PC-3 (cell line): Measurements from ENCODE around the gene SP8. TPM values are rescaled to one million over a fixed set of nuclear protein-coding genes. Genes with fewer than 3 reads are reported as not detected.

Experiments used
- ATAC-seq: fragments of 200-7000 bp; cut with Tn5 transposase; 2 replicates; pipeline ENCODE4 v1.9.1; 2020; ENCODE audit warnings: mild to moderate bottlenecking, moderate library complexity
- BruUV-seq: library from RNA; stranded (reverse); fragments of 400-500 nt; replicated peaks from 2 replicates; lab custom pipeline; 2021; lab: Mats Ljungman, UMichigan
- CTCF ChIA-PET: fragments of 300-600 bp; sonication (Branson Sonifier 250); formaldehyde crosslinking; loops from one replicate; lab custom pipeline; 2022; ENCODE audit warnings: antibody characterized with exemption; lab: Charles Lee
- POLR2A ChIA-PET: fragments of 300-600 bp; sonication (Branson Sonifier 250); formaldehyde crosslinking; loops from one replicate; lab custom pipeline; 2022; ENCODE audit warnings: antibody characterized with exemption; ENCODE audit not compliant: unreplicated experiment; lab: Charles Lee
- DNase-seq: peaks from one replicate; pipeline ENCODE4 v3.0.0-alpha.2; 2015
- H2AFZ ChIP-seq: fragments of 300-600 bp; sonication (generic); 2 replicates; pipeline ENCODE4 v1.6.0; 2016; ENCODE audit warnings: antibody characterized with exemption, low read length
- H3F3A ChIP-seq: fragments of 300-600 bp; sonication (generic); one replicate; pipeline ENCODE4 v1.6.0; 2017; ENCODE audit warnings: antibody characterized with exemption, low read length, control low read depth, mild to moderate bottlenecking; ENCODE audit not compliant: unreplicated experiment
- H3K27ac ChIP-seq: fragments of 300-600 bp; sonication (generic); 2 replicates; pipeline ENCODE4 v1.5.1; 2016; ENCODE audit warnings: mild to moderate bottlenecking, low read length
- H3K27me3 ChIP-seq: fragments of 300-600 bp; sonication (generic); 2 replicates; pipeline ENCODE4 v1.6.1; 2016; ENCODE audit warnings: low read length, mixed read lengths
- H3K36me3 ChIP-seq: fragments of 300-600 bp; sonication (generic); 2 replicates; pipeline ENCODE4 v1.6.1; 2016; ENCODE audit warnings: low read depth, mixed run types, low read length, mixed read lengths
- H3K4me1 ChIP-seq: fragments of 300-600 bp; sonication (generic); 2 replicates; pipeline ENCODE4 v1.5.1; 2016; ENCODE audit warnings: low read length; ENCODE audit not compliant: insufficient read depth
- H3K4me2 ChIP-seq: fragments of 300-600 bp; sonication (generic); 2 replicates; pipeline ENCODE4 v1.6.0; 2016; ENCODE audit warnings: low read length
- H3K4me3 ChIP-seq: fragments of 300-600 bp; sonication (generic); 2 replicates; pipeline ENCODE4 v1.5.1; 2016; ENCODE audit warnings: mild to moderate bottlenecking, low read length, mixed read lengths
- H3K79me2 ChIP-seq: fragments of 300-600 bp; sonication (generic); 2 replicates; pipeline ENCODE4 v1.6.1; 2017; ENCODE audit warnings: low read length, mixed read lengths
- H3K9ac ChIP-seq: fragments of 300-600 bp; sonication (generic); 2 replicates; pipeline ENCODE4 v1.6.0; 2016; ENCODE audit warnings: mild to moderate bottlenecking, low read length
- H3K9me2 ChIP-seq: fragments of 300-600 bp; sonication (generic); replicated peaks from 2 replicates; pipeline ENCODE4 v1.6.1; 2016; ENCODE audit warnings: mixed run types, low read length, mixed read lengths
- H3K9me3 ChIP-seq: fragments of 300-600 bp; sonication (generic); 2 replicates; pipeline ENCODE4 v1.6.1; 2016; ENCODE audit warnings: low read length, mixed read lengths
- H4K20me1 ChIP-seq: fragments of 300-600 bp; sonication (generic); 2 replicates; pipeline ENCODE4 v1.6.1; 2016; ENCODE audit warnings: low read length, mixed read lengths
- EZH2 ChIP-seq: fragments of 300-600 bp; sonication (generic); IDR thresholded peaks from one replicate; pipeline ENCODE4 v1.6.1; 2017; ENCODE audit warnings: antibody characterized with exemption, mild to moderate bottlenecking, low read length; ENCODE audit not compliant: unreplicated experiment
- EZH2phosphoT487 ChIP-seq: fragments of 300-600 bp; sonication (generic); IDR thresholded peaks from 2 replicates; pipeline ENCODE4 v1.6.1; 2018; ENCODE audit warnings: mild to moderate bottlenecking, antibody characterized with exemption, low read length, borderline replicate concordance
- intact Hi-C: fragments of 100-400 bp; cut with micrococcal nuclease; formaldehyde crosslinking; loops from 2 replicates; pipeline ENCODE4 v1.9.0; 2023
- total RNA-seq: library from RNA; depleted of rRNA; stranded (reverse); fragments of >200 nt; gene quantifications from 2 replicates; pipeline ENCODE4 v1.2.3, GENCODE V29; 2014
- TF ChIP-seq, protein P1 (sequence below): fragments of 300-600 bp; sonication (generic); conservative IDR thresholded peaks from 2 replicates; pipeline ENCODE4 v1.5.1; 2017; ENCODE audit warnings: antibody characterized with exemption, low read depth, mild to moderate bottlenecking, low read length

Gene SP8
- total RNA-seq, 1 experiment from 2014 or later: not detected

DNA sequence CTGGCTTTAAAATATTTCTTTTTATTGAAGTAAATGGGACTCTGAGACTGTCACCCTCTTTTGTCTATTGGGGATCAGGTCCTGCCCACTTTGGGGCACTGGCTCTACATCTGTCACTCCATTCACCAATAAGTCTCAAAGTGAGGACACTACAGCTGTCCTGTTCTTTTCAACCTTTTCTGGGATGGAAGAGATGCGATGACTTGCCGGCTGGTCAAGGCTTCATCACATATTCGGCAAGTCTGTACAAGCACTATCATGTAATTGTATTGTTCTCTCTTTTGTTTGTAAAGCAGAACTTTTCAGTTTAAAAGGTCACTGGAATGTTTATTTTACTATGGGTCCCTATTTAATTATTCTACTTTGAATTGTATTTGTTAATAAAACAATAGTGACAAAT is 17.7 kb upstream of the SP8 start:
- Histone ChIP-seq H3K79me2 (no peaks in the 10 kb centered on the region), H3K9ac (no peak overlapping the region), H3K9me3 (no peaks in the 10 kb centered on the region), H4K20me1 (no peaks in the 10 kb centered on the region), H3K4me1 (no peaks in the 10 kb centered on the region), H3K4me3 (no peak overlapping the region), H3K36me3 (no peaks in the 10 kb centered on the region), H3K4me2 (no peak overlapping the region), H3K9me2 (no peaks in the 10 kb centered on the region), H3K27me3 (peaks cover 36% of the 10 kb centered on the region), H3K27ac (no peak overlapping the region), H2AFZ (no peak overlapping the region), H3F3A (no peaks in the 10 kb centered on the region)
- CTCF ChIA-PET: interaction anchor here (0.6 kb wide), 1 partner anchor 194 kb away, joined by 3 read pairs; no protein-coding TSS in a partner anchor
- no peak for TF ChIP-seq EZH2
- intact Hi-C loops: no loop called here
- DNase-seq (no peak), ATAC-seq (no peak)
- BruUV-seq: no TSS peak
- POLR2A ChIA-PET: no interaction called here

DNA sequence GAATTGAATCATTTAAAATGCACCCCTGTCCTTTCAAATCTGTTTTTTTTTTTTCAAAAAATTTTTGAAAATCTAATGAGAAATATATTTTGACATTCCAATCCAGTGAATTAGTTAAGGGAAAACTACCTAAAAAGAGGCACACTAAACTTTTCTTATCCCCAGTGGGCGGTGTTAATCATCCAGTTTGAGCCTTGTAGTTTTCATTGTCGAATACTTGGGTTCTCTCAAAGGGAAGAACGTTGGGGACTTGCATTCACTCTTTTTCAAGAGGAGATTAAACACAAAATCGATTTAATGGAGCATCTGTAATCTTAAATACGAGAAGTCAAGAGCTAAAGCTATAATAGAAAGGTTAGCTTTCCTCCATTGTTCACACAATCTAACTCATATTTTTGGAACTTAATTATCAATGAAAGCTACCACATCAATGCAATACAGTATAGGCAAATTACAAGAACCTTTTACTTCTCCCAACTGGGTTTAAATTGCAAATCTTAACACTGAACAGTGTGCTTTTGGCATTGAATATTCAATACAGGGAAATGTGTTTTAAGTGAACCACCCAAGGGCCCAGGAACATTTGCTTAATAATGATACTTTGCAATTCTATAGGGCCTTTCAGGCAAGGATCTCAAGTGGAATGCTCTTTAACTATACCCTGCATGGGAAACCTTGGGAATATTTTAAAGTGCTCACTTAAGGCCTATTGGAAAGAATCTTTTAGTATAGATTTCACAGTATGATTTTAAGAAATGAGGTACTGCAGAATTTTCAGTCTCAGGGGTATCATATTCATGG is 13.1 kb upstream of the SP8 start:
- no peak overlapping the region for H3K27ac ChIP-seq
- BruUV-seq: no TSS peak
- no peak for DNase-seq
- no peaks in the 10 kb centered on the region for H3K79me2 ChIP-seq
- peaks cover 7% of the 10 kb centered on the region; the same call in 1 of the 2 replicates for H3K4me1 ChIP-seq
- H3F3A ChIP-seq: no peaks in the 10 kb centered on the region
- intact Hi-C loops: no loop called here
- no peaks in the 10 kb centered on the region for H3K9me2 ChIP-seq
- H3K4me2 ChIP-seq: no peak overlapping the region
- peaks cover 68% of the 10 kb centered on the region for H3K27me3 ChIP-seq
- H3K4me3 ChIP-seq: no peak overlapping the region
- no peaks in the 10 kb centered on the region for H3K9me3 ChIP-seq
- no peaks in the 10 kb centered on the region for H3K36me3 ChIP-seq
- CTCF ChIA-PET: no interaction called here
- no peak overlapping the region for H2AFZ ChIP-seq
- no peaks in the 10 kb centered on the region for H4K20me1 ChIP-seq
- ATAC-seq: no peak
- POLR2A ChIA-PET: no interaction called here
- no peak overlapping the region for H3K9ac ChIP-seq
- TF ChIP-seq EZH2phosphoT487: no peak
- TF ChIP-seq, protein P1, sequence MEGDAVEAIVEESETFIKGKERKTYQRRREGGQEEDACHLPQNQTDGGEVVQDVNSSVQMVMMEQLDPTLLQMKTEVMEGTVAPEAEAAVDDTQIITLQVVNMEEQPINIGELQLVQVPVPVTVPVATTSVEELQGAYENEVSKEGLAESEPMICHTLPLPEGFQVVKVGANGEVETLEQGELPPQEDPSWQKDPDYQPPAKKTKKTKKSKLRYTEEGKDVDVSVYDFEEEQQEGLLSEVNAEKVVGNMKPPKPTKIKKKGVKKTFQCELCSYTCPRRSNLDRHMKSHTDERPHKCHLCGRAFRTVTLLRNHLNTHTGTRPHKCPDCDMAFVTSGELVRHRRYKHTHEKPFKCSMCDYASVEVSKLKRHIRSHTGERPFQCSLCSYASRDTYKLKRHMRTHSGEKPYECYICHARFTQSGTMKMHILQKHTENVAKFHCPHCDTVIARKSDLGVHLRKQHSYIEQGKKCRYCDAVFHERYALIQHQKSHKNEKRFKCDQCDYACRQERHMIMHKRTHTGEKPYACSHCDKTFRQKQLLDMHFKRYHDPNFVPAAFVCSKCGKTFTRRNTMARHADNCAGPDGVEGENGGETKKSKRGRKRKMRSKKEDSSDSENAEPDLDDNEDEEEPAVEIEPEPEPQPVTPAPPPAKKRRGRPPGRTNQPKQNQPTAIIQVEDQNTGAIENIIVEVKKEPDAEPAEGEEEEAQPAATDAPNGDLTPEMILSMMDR: no peak

DNA sequence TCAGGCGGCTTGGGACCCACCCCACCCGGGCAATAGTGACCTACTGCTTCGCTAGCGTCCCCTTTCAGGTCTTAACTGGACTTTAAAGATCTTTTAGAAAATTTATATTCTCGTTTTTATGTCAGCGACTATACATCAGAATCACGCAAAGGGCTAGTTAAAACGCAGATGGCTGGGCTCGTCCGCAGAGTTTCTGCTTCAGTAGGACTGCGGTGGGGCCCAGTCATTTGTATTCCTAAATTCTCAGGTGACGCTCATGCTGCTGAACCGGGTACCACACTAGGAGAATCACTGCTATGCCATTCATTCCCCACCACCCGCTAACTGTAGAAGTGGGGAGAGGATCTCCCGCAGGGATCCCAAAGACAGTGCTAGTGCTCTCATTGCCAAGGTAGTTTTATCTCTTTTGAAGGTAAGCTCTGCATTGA is 12.0 kb upstream of the SP8 start:
- Histone ChIP-seq H4K20me1 (no peaks in the 10 kb centered on the region), H3K4me1 (peaks cover 7% of the 10 kb centered on the region; the same call in 1 of the 2 replicates), H3K9me2 (no peaks in the 10 kb centered on the region), H3K79me2 (no peaks in the 10 kb centered on the region), H3K36me3 (no peaks in the 10 kb centered on the region), H3K27ac (no peak overlapping the region), H3F3A (no peaks in the 10 kb centered on the region), H3K9me3 (no peaks in the 10 kb centered on the region), H2AFZ (no peak overlapping the region; the same call in 1 of the 2 replicates), H3K9ac (no peak overlapping the region), H3K4me3 (peak overlapping the region; percentile 63; the same call in 1 of the 2 replicates), H3K27me3 (peaks cover 68% of the 10 kb centered on the region), H3K4me2 (peak overlapping the region; percentile 80; the same call in 1 of the 2 replicates)
- TF ChIP-seq EZH2: no peak
- TF ChIP-seq EZH2phosphoT487: no peak
- TF ChIP-seq, protein P1: no peak
- CTCF ChIA-PET: no interaction called here
- POLR2A ChIA-PET: no interaction called here
- DNase-seq (no peak), ATAC-seq (no peak)
- intact Hi-C loops: no loop called here
- no TSS peak for BruUV-seq
